ENCODE results near the gene SLC27A4. TPM values are rescaled to one million over a fixed set of nuclear protein-coding genes. Genes with fewer than 3 reads are reported as not detected.

Gene SLC27A4
- total RNA-seq, 2 donors from 2014 or later: 19.2 to 21.5 TPM

DNA sequence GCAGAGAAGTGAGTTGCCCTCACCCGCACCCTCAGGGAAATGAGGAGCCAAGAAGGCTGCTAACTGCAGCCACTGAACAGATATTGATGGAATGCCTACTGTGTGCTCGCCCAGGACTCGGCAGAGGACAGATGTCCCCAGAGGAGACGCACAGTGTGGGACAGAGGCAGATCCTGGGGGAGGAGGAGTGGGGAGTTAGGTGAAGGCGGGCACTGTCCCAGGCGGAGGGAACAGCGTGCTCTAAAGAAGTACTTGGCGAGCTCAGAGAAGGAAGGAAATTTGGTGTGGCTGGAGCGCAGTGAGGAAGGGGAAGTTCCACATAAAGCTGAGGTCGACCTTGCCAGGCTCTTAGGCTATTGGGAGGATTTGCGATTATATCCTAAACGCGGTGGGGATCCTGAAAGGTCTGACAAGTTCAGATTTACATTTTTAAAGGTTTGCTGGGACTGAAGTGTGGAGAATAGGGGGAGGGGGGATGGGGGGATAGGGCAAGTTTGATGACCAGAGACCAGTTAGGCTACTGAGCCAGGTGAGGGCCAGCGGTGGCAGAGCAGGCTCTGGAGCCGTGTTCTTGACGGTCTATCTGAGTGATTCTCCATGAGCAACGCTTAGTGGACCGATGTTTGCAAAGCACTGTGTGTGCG lies 56.8 kb downstream of the SLC27A4 start:
- H3K27ac ChIP-seq: peak overlapping the region in 1 of 2 donors; percentile 5
- no peak overlapping the region for H3K4me3 ChIP-seq
- no peak for TF ChIP-seq POLR2A (IDR thresholded peaks at IDR 0.05)
- TF ChIP-seq POLR2AphosphoS5 (IDR thresholded peaks at IDR 0.05): peak; percentile 15
- no peaks in the 10 kb centered on the region for H3K4me1 ChIP-seq (replicated peaks)
- WGBS: 8% methylated on average over 19 of the region's 19 CpGs
- no peaks in the 10 kb centered on the region for H3K36me3 ChIP-seq
- H3K9me3 ChIP-seq: no peaks in the 10 kb centered on the region
- peak; percentile 22 for DNase-seq (ENCODE audit: low spot score)
- intact Hi-C loops (cut with DNase I): no loop called here
- H3K27me3 ChIP-seq (replicated peaks; ENCODE audit: insufficient read depth): no peaks in the 10 kb centered on the region

DNA sequence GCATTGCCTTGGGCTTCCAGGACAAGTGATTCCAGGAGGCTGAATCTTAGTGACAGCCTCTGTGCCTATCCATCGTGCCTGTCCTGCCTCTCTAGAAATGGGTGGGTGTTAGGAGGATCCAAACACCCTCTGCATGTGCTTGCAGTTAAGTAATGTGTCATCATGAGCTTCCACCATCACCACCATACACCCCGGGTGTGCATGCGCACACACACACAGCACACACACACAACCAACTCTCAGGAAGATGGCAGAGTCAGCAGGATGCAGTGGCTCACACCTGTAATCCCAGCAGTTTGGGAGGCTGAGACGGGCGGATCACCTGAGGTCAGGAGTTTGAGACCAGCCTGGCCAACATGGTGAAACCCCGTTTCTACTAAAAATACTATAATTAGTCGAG lies 57.5 kb downstream of the SLC27A4 start:
- no peaks in the 10 kb centered on the region for H3K9me3 ChIP-seq
- H3K36me3 ChIP-seq: no peaks in the 10 kb centered on the region
- no peaks in the 10 kb centered on the region for H3K4me1 ChIP-seq (replicated peaks)
- no peak overlapping the region for H3K27ac ChIP-seq
- no peaks in the 10 kb centered on the region for H3K27me3 ChIP-seq (replicated peaks; ENCODE audit: insufficient read depth)
- WGBS: 79% methylated on average over 7 of the region's 7 CpGs
- H3K4me3 ChIP-seq: no peak overlapping the region
- intact Hi-C loops (cut with DNase I): no loop called here
- no peak for DNase-seq (ENCODE audit: low spot score)
- TF ChIP-seq, protein P1, sequence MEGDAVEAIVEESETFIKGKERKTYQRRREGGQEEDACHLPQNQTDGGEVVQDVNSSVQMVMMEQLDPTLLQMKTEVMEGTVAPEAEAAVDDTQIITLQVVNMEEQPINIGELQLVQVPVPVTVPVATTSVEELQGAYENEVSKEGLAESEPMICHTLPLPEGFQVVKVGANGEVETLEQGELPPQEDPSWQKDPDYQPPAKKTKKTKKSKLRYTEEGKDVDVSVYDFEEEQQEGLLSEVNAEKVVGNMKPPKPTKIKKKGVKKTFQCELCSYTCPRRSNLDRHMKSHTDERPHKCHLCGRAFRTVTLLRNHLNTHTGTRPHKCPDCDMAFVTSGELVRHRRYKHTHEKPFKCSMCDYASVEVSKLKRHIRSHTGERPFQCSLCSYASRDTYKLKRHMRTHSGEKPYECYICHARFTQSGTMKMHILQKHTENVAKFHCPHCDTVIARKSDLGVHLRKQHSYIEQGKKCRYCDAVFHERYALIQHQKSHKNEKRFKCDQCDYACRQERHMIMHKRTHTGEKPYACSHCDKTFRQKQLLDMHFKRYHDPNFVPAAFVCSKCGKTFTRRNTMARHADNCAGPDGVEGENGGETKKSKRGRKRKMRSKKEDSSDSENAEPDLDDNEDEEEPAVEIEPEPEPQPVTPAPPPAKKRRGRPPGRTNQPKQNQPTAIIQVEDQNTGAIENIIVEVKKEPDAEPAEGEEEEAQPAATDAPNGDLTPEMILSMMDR (IDR thresholded peaks at IDR 0.05): no peak
- TF ChIP-seq POLR2AphosphoS5 (IDR thresholded peaks at IDR 0.05) (no peak), POLR2A (IDR thresholded peaks at IDR 0.05) (no peak)

DNA sequence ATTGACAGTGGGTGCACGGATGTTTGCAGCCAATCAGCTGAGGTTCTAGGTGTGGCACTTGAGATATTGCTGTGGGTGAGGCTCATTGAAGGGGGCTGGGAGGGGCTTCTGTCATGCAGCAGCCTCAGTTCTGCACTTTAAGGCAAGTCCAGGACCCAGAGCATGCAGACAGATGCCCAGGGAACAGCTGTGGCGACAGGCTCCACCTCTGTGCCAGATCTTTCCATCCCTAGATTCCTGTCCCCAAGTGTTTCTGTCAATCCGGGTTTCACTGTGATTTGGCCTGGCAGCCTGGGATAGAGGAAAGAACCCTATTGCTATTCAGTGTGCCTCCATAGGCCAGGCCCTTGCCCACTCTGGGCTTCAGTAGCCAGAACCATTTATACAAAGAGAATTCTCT lies 59.5 kb downstream of the SLC27A4 start:
- no peaks in the 10 kb centered on the region for H3K4me1 ChIP-seq (replicated peaks)
- H3K36me3 ChIP-seq: no peaks in the 10 kb centered on the region
- no peak overlapping the region for H3K27ac ChIP-seq
- DNase-seq (ENCODE audit: low spot score): no peak
- no peaks in the 10 kb centered on the region for H3K27me3 ChIP-seq (replicated peaks; ENCODE audit: insufficient read depth)
- H3K4me3 ChIP-seq: no peak overlapping the region
- H3K9me3 ChIP-seq: no peaks in the 10 kb centered on the region
- intact Hi-C loops (cut with DNase I): no loop called here
- TF ChIP-seq POLR2AphosphoS5 (IDR thresholded peaks at IDR 0.05) (no peak), POLR2A (IDR thresholded peaks at IDR 0.05) (no peak)
- TF ChIP-seq, protein P1 (IDR thresholded peaks at IDR 0.05): no peak
- WGBS: 89% methylated on average over 3 of the region's 3 CpGs

DNA sequence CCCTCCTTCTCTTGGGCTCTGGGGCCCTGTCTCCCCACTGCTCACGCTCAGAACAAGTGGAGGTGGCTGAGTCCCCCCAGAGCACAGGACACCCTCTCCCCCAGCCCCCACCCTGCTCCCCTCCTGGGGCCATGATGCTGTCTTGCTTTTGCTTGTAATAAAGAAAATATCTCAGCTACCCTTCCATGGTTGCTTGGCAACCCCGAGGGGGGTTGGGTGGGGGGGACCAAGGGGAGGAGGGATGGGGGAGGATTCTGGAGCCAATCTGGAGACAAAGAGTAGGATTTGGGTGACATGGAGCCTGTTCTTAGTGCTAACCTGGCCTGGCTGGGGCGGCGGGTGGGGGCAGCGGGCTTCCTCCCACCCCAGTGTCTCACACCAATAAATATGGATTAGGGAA lies 64.2 kb downstream of the SLC27A4 start:
- Histone ChIP-seq H3K4me3 (no peak overlapping the region), H3K36me3 (no peaks in the 10 kb centered on the region), H3K9me3 (no peaks in the 10 kb centered on the region), H3K4me1 (replicated peaks) (no peaks in the 10 kb centered on the region), H3K27me3 (replicated peaks; ENCODE audit: insufficient read depth) (no peaks in the 10 kb centered on the region), H3K27ac (no peak overlapping the region)
- WGBS: 71% methylated on average over 5 of the region's 5 CpGs
- TF ChIP-seq, protein P1 (IDR thresholded peaks at IDR 0.05): no peak
- no peak for TF ChIP-seq POLR2AphosphoS5 (IDR thresholded peaks at IDR 0.05)
- TF ChIP-seq POLR2A (IDR thresholded peaks at IDR 0.05): no peak
- intact Hi-C loops (cut with DNase I): no loop called here
- no peak for DNase-seq (ENCODE audit: low spot score)

DNA sequence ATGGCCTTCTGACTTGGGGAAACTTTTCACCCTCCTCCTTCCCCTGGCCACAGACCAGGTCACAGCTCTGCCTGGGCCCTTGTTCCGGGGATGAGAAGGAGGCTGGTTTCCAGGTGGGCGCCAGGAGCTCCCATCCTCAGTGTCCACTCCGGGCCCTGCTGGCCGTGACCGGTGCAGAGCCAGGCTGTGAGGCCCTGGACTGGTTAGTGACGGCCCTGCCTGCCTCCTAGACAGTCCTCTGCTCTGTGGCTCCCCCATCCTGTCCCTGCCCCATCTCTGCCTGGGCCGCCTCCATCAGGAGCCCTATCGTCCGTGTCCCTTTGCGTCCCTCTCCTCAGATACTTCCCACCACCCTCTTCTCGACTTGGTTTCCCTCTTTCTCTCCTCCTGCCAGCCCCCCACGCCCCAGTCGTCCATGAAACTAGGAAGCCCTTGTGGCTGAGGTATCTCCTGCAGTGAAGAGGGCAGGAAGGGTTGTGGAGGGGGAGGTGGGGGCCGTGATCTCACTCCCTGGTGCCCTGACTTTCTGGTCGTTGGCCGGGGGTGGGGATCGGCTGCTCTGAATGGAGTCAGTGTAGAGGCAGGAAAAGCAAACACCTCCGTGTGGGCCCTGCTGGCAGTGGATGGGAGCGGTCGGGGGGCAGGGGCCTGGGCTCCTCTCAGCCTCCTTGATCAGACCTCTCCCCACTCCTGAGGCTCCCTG lies 64.9 kb downstream of the SLC27A4 start:
- Histone ChIP-seq H3K27me3 (replicated peaks; ENCODE audit: insufficient read depth) (no peaks in the 10 kb centered on the region), H3K4me3 (no peak overlapping the region), H3K27ac (no peak overlapping the region), H3K9me3 (no peaks in the 10 kb centered on the region), H3K4me1 (replicated peaks) (no peaks in the 10 kb centered on the region), H3K36me3 (no peaks in the 10 kb centered on the region)
- 61% methylated on average over 20 of the region's 20 CpGs for WGBS
- TF ChIP-seq, protein P1 (IDR thresholded peaks at IDR 0.05): no peak
- TF ChIP-seq POLR2AphosphoS5 (IDR thresholded peaks at IDR 0.05) (no peak), POLR2A (IDR thresholded peaks at IDR 0.05) (no peak)
- DNase-seq (ENCODE audit: low spot score): no peak
- intact Hi-C loops (cut with DNase I): no loop called here
